B cell (primary cell): ENCODE data around the gene FGFR3. TPM values are rescaled to one million over a fixed set of nuclear protein-coding genes. Genes with fewer than 3 reads are reported as not detected.

Experiments
- ATAC-seq: fragments of 200-7000 bp; cut with Tn5 transposase; one replicate; pipeline ENCODE4 v1.10.0; 2021; ENCODE audit warnings: low read depth, mild to moderate bottlenecking, moderate number of reproducible peaks, moderate library complexity
- CTCF ChIA-PET: fragments of 350-600 bp; sonication (Branson Sonifier 250); formaldehyde crosslinking; loops from one replicate; lab custom pipeline; 2021; ENCODE audit warnings: antibody characterized with exemption, inconsistent platforms; lab: Charles Lee
- POLR2A ChIA-PET: fragments of 350-600 bp; sonication (Branson Sonifier 250); formaldehyde crosslinking; loops from one replicate; lab custom pipeline; 2021; ENCODE audit warnings: antibody characterized with exemption; lab: Charles Lee
- DNase-seq: peaks from one replicate; pipeline ENCODE4 v3.0.0; 2013
- H2AFZ ChIP-seq: 2 replicates; pipeline ENCODE4 v1.6.1; 2012; ENCODE audit warnings: mild to moderate bottlenecking, low read depth, low read length; ENCODE audit not compliant: insufficient read depth, poor library complexity, severe bottlenecking
- H3K27ac ChIP-seq, 2 donors: 1 replicate in 1 of 2; 2 replicates in 1 of 2; pipeline ENCODE4 v1.5.1; 2012 to 2013; ENCODE audit warnings: low read length in 2 of 2, mild to moderate bottlenecking in 2 of 2, moderate library complexity in 1 of 2
- H3K27me3 ChIP-seq, 4 experiments: fragments of 200-600 bp in 1 of 4; sonication (generic) in 1 of 4; replicated peaks in 1 of 4; 1 replicate in 2 of 4; 2 replicates in 2 of 4; pipeline versions ENCODE4 v1.6.1 to v1.7.0; 2013 to 2016; ENCODE audit warnings: low read length in 3 of 4, mild to moderate bottlenecking in 2 of 4, mixed read lengths in 1 of 4, moderate library complexity in 1 of 4; ENCODE audit not compliant: insufficient read depth in 4 of 4, control insufficient read depth in 3 of 4; ENCODE audit errors: control extremely low read depth in 1 of 4
- H3K36me3 ChIP-seq, 2 experiments: replicated peaks in 1 of 2; 1 replicate in 1 of 2; 2 replicates in 1 of 2; pipeline versions ENCODE4 v1.6.1 to v1.7.1; 2013; ENCODE audit warnings: low read length in 1 of 2; ENCODE audit not compliant: insufficient read depth in 2 of 2, control insufficient read depth in 1 of 2; ENCODE audit errors: control extremely low read depth in 1 of 2, extremely low read depth in 1 of 2
- H3K4me1 ChIP-seq, 2 donors: fragments of 200-600 bp in 1 of 2; sonication (generic) in 1 of 2; 1 replicate in 1 of 2; 2 replicates in 1 of 2; pipeline versions ENCODE4 v1.5.1 to v1.6.1; 2013 to 2017; ENCODE audit warnings: low read length in 2 of 2; ENCODE audit not compliant: control insufficient read depth in 2 of 2, insufficient read depth in 2 of 2
- H3K4me2 ChIP-seq: replicated peaks from 2 replicates; pipeline ENCODE3; 2012; ENCODE audit warnings: mild to moderate bottlenecking, low read depth, low read length; ENCODE audit not compliant: poor library complexity, severe bottlenecking
- H3K4me3 ChIP-seq, 5 experiments: fragments of 200-600 bp in 1 of 5; sonication (generic) in 1 of 5; 1 replicate in 3 of 5; 2 replicates in 2 of 5; pipeline versions ENCODE4 v1.5.1 to v1.7.0; 2011 to 2016; ENCODE audit warnings: low read length in 4 of 5, mild to moderate bottlenecking in 4 of 5, low read depth in 2 of 5, control low read depth in 1 of 5, moderate library complexity in 1 of 5; ENCODE audit not compliant: insufficient read depth in 1 of 5; ENCODE audit errors: control extremely low read depth in 1 of 5, extremely low read depth in 1 of 5
- H3K79me2 ChIP-seq: fragments of 200-600 bp; sonication (generic); one replicate; pipeline ENCODE4 v1.6.0; 2016; ENCODE audit warnings: low read length; ENCODE audit not compliant: control insufficient read depth, insufficient read depth
- H3K9ac ChIP-seq: fragments of 200-600 bp; sonication (generic); 2 replicates; pipeline ENCODE4 v1.6.1; 2017; ENCODE audit warnings: mild to moderate bottlenecking, low read length, moderate library complexity
- H3K9me3 ChIP-seq, 3 donors: one replicate each; pipeline versions ENCODE4 v1.6.1 to v1.7.1; 2013; ENCODE audit warnings: low read length in 2 of 3; ENCODE audit not compliant: control insufficient read depth in 2 of 3, insufficient read depth in 1 of 3; ENCODE audit errors: control extremely low read depth in 1 of 3
- H4K20me1 ChIP-seq: 2 replicates; pipeline ENCODE4 v1.6.0; 2012; ENCODE audit warnings: mild to moderate bottlenecking, low read length; ENCODE audit not compliant: insufficient read depth, control insufficient read depth, poor library complexity, severe bottlenecking
- H3K27ac Mint-ChIP-seq: one replicate; pipeline ENCODE4 v1.8.0; 2021; ENCODE audit warnings: mixed read lengths
- H3K27me3 Mint-ChIP-seq: one replicate; pipeline ENCODE4 v1.8.0; 2021; ENCODE audit warnings: mixed read lengths
- H3K4me1 Mint-ChIP-seq: one replicate; pipeline ENCODE4 v1.8.0; 2021; ENCODE audit warnings: mixed read lengths
- H3K4me3 Mint-ChIP-seq: one replicate; pipeline ENCODE4 v1.8.0; 2021; ENCODE audit warnings: mixed read lengths
- H3K9me3 Mint-ChIP-seq: one replicate; pipeline ENCODE4 v1.8.0; 2022; ENCODE audit warnings: mixed read lengths; ENCODE audit not compliant: insufficient read depth
- CTCF ChIP-seq: fragments of 200-600 bp; IDR thresholded peaks from one replicate; pipeline ENCODE4 v1.8.0; 2022; ENCODE audit warnings: antibody characterized with exemption, mild to moderate bottlenecking
- EZH2 ChIP-seq: IDR thresholded peaks from 2 replicates; pipeline ENCODE4 v1.6.1; 2012; ENCODE audit warnings: borderline replicate concordance, low read depth, mild to moderate bottlenecking, moderate library complexity, low read length; ENCODE audit not compliant: insufficient read depth, poor library complexity, severe bottlenecking
- WGBS: methylation state at CpG from one replicate; pipeline ENCODE4 v1.1.5; 2013; ENCODE audit warnings: missing lambda C conversion rate; ENCODE audit not compliant: insufficient coverage; 5-methylcytosine and 5-hydroxymethylcytosine counted together
- intact Hi-C: fragments of 100-400 bp; cut with micrococcal nuclease; formaldehyde crosslinking; loops from one replicate; pipeline ENCODE4 v1.10.0; 2022
- polyA plus RNA-seq: library from polyadenylated mRNA; depleted of rRNA; stranded (reverse); fragments of >200 nt; gene quantifications from 2 replicates; pipeline ENCODE4 v1.2.3, GENCODE V29; 2012
- total RNA-seq, 2 donors: library from RNA; stranded (reverse); fragments of 120-200 nt in 1 of 2; gene quantifications; 1 replicate in 1 of 2; 2 replicates in 1 of 2; pipeline versions ENCODE4 v1.2.3 to v1.2.4, GENCODE V29; 2013 to 2022

Gene FGFR3
- total and polyA plus RNA-seq, 2 donors (not counting 1 experiment from before 2014, with no cell fraction given) = not detected

GRCh38 chr4:1743975-1744374, 49.1 kb upstream of the FGFR3 start:
- Histone ChIP-seq H3K27ac (no peak overlapping the region), H3K36me3 (peaks cover 0 to 23% of the 10 kb centered on the region in 2 experiments), H3K9me3 (peaks cover 0 to 6% (median 0%) of the 10 kb centered on the region in 3 donors), H3K4me2 (no peak overlapping the region), H3K79me2 (no peaks in the 10 kb centered on the region), H2AFZ (no peak overlapping the region), H3K4me1 (peaks cover 3 to 10% of the 10 kb centered on the region in 2 donors), H4K20me1 (no peaks in the 10 kb centered on the region), H3K9ac (no peak overlapping the region), H3K4me3 (no peak overlapping the region), H3K27me3 (peaks cover 0 to 7% (median 0%) of the 10 kb centered on the region in 4 experiments)
- no peak for ATAC-seq
- WGBS = 97% methylated on average over 6 of the region's 6 CpGs
- intact Hi-C loops = no loop called here
- TF ChIP-seq CTCF (no peak), EZH2 (no peak)
- H3K27me3 Mint-ChIP-seq = no peaks in the 10 kb centered on the region
- ChIA-PET POLR2A (no interaction called here), CTCF (interaction anchor here (1.0 to 6.7 kb wide), 7 partner anchors 10 to 155 kb away, joined by 3 to 120 read pairs (median 4); no protein-coding TSS in a partner anchor)
- no peak overlapping the region for H3K27ac Mint-ChIP-seq
- H3K4me1 Mint-ChIP-seq = no peaks in the 10 kb centered on the region
- H3K4me3 Mint-ChIP-seq = no peak overlapping the region
- H3K9me3 Mint-ChIP-seq = no peaks in the 10 kb centered on the region
- DNase-seq = no peak

- ChIA-PET CTCF (interaction anchor here (1.0 to 6.7 kb wide), 7 partner anchors 10 to 155 kb away, joined by 3 to 120 read pairs (median 4); no protein-coding TSS in a partner anchor), POLR2A (no interaction called here)
- Histone ChIP-seq H3K79me2 (no peaks in the 10 kb centered on the region), H3K27me3 (peaks cover 0 to 7% (median 0%) of the 10 kb centered on the region in 4 experiments), H3K4me3 (no peak overlapping the region), H4K20me1 (no peaks in the 10 kb centered on the region), H3K4me1 (peaks cover 3 to 10% of the 10 kb centered on the region in 2 donors), H3K9ac (no peak overlapping the region), H3K27ac (no peak overlapping the region), H3K4me2 (no peak overlapping the region), H3K9me3 (peaks cover 0 to under 1% (median 0%) of the 10 kb centered on the region in 3 donors), H3K36me3 (peaks cover 0 to 23% of the 10 kb centered on the region in 2 experiments), H2AFZ (no peak overlapping the region)
- Mint-ChIP-seq H3K9me3 (no peaks in the 10 kb centered on the region), H3K4me1 (peaks cover under 1% of the 10 kb centered on the region), H3K4me3 (no peak overlapping the region), H3K27me3 (no peaks in the 10 kb centered on the region), H3K27ac (no peak overlapping the region)
- no peak for DNase-seq
- no peak for ATAC-seq
- TF ChIP-seq CTCF = no peak
- no peak for TF ChIP-seq EZH2
- 96% methylated on average over 14 of the region's 14 CpGs for WGBS
- intact Hi-C loops = no loop called here
These were observed 48.5 kb upstream of the FGFR3 start for GRCh38 chr4:1744552-1744951.
